Transverse colon (tissue), 4 donors: ENCODE measurements around the gene RINL. TPM values are rescaled to one million over a fixed set of nuclear protein-coding genes. Genes with fewer than 3 reads are reported as not detected.
"Not testable (repeated sequence)": the region's sequence is repeated elsewhere in the genome, so short reads cannot be mapped to it uniquely, and the experiment has no call there.

Experiments
- DNase-seq: peaks from one replicate; pipeline ENCODE4 v3.0.0-alpha.2; 2019
- H3K27ac ChIP-seq, 4 donors: fragments of 200-600 bp; sonication (generic); 2 replicates each; pipeline ENCODE4 v1.5.1; 2016 to 2018; ENCODE audit warnings: inconsistent platforms in 4 of 4
- H3K27me3 ChIP-seq: fragments of 200-600 bp; sonication (generic); 2 replicates; pipeline ENCODE4 v1.5.1; 2017; ENCODE audit warnings: inconsistent platforms
- H3K36me3 ChIP-seq, 4 donors: fragments of 200-600 bp; sonication (generic); 2 replicates each; pipeline ENCODE4 v1.5.1; 2017 to 2019; ENCODE audit warnings: inconsistent platforms in 4 of 4
- H3K4me1 ChIP-seq, 4 donors: fragments of 200-600 bp; sonication (generic); 2 replicates each; pipeline ENCODE4 v1.5.1; 2017 to 2020; ENCODE audit warnings: inconsistent platforms in 4 of 4
- H3K4me3 ChIP-seq, 4 donors: fragments of 200-600 bp; sonication (generic); 1 replicate in 1 of 4; 2 replicates in 3 of 4; pipeline versions ENCODE4 v1.5.1 to v1.6.1; 2017 to 2019; ENCODE audit warnings: inconsistent platforms in 4 of 4
- H3K9me3 ChIP-seq, 2 donors: fragments of 200-600 bp; sonication (generic); 2 replicates each; pipeline ENCODE4 v1.5.1; 2017 to 2019; ENCODE audit warnings: inconsistent platforms in 2 of 2
- EP300 ChIP-seq: sonication (generic); formaldehyde crosslinking; IDR thresholded peaks from one replicate; pipeline ENCODE4 v1.6.1; 2017; ENCODE audit warnings: antibody characterized with exemption, low read depth
- POLR2A ChIP-seq: fragments of 450-650 bp; IDR thresholded peaks from one replicate; pipeline ENCODE4 v1.6.1; 2016; ENCODE audit warnings: antibody characterized with exemption, mild to moderate bottlenecking, moderate library complexity
- POLR2AphosphoS5 ChIP-seq, 3 donors: sonication (generic); formaldehyde crosslinking; IDR thresholded peaks; one replicate each; pipeline ENCODE4 v1.6.1; 2016; ENCODE audit warnings: antibody characterized with exemption in 3 of 3
- WGBS, 2 donors: methylation state at CpG; one replicate each; pipeline ENCODE4 v1.1.5; 2018; ENCODE audit warnings: low coverage in 1 of 2; 5-methylcytosine and 5-hydroxymethylcytosine counted together
- in situ Hi-C, 4 donors: fragments of 200-750 bp; cut with MboI; loops; one replicate each; pipeline versions ENCODE4 v1.15.0 to v1.15.1; 2017; ENCODE audit warnings: low sequenced_read_pairs in 3 of 4, low pct_ligation_motif_present in 1 of 4, low pct_unique_long_range_greater_than_20kb in 1 of 4
- intact Hi-C: fragments of 100-400 bp; cut with DNase I; formaldehyde crosslinking; loops from one replicate; pipeline ENCODE4 v1.15.1; 2023; ENCODE audit warnings: low total_unique reads
- total RNA-seq, 4 donors: library from RNA; depleted of rRNA; stranded (reverse); fragments of >200 nt; gene quantifications; one replicate each; pipeline ENCODE4 v1.1.0, GENCODE V29; 2016
- TF ChIP-seq, protein P1 (sequence below), 5 experiments: fragments of 200-600 bp in 3 of 5; fragments of 450-650 bp in 2 of 5; sonication (generic) in 3 of 5; IDR thresholded peaks; 1 replicate in 2 of 5; 2 replicates in 3 of 5; pipeline ENCODE4 v1.5.1; 2016 to 2017; ENCODE audit warnings: antibody characterized with exemption in 5 of 5, inconsistent platforms in 3 of 5, mild to moderate bottlenecking in 2 of 5, moderate library complexity in 1 of 5

The RINL gene
- total RNA-seq, 4 donors from 2014 or later: 1.8 to 7.0 (median 3.6) TPM

DNA sequence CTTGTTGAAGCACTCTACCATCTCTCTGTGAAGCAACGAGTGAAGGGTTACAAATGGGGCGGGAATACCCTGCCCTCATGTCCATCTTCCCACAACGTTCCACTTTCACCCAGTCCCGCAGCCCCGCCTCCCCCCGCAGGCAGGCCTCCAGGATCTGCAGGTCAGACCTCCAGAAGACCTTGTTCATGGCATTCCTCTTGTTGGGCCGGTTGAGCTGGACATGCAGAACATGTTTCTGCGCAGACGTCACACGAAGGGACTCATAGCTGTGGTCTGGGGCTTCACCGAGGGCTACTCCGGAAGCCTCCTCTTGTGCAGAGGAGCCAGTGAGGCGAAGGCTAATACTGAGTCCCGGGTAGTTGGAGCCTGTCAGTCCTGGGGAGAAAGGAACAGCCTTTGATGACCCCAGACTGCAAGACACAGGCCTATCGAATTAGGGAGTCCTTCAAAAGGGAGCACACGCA is 46.9 kb downstream of the RINL start:
- DNase-seq: peak; percentile 84
- no peaks in the 10 kb centered on the region for H3K27me3 ChIP-seq
- peaks cover 27 to 61% (median 32%) of the 10 kb centered on the region in 4 donors for H3K4me1 ChIP-seq
- peaks cover 0 to 13% (median 7%) of the 10 kb centered on the region in 4 donors for H3K36me3 ChIP-seq
- H3K27ac ChIP-seq: peak overlapping the region; percentile 95 to 99 (median 96)
- intact Hi-C loops (loop anchor here (1.0 to 10.0 kb wide), 2 partner anchors 21 to 176 kb away; no protein-coding TSS in a partner anchor), in situ Hi-C loops (no loop called here)
- WGBS, 2 donors: 1% methylated on average over 16 of the region's 16 CpGs; no CpG with 5 or more reads in 1 of the 2 donors
- no peaks in the 10 kb centered on the region for H3K9me3 ChIP-seq
- H3K4me3 ChIP-seq: peak overlapping the region; percentile 56 to 78 (median 69)
- TF ChIP-seq POLR2A (no peak), POLR2AphosphoS5 (IDR thresholded peaks at IDR 0.05) (peak in 2 of 3 donors; percentile 24 to 41)

DNA sequence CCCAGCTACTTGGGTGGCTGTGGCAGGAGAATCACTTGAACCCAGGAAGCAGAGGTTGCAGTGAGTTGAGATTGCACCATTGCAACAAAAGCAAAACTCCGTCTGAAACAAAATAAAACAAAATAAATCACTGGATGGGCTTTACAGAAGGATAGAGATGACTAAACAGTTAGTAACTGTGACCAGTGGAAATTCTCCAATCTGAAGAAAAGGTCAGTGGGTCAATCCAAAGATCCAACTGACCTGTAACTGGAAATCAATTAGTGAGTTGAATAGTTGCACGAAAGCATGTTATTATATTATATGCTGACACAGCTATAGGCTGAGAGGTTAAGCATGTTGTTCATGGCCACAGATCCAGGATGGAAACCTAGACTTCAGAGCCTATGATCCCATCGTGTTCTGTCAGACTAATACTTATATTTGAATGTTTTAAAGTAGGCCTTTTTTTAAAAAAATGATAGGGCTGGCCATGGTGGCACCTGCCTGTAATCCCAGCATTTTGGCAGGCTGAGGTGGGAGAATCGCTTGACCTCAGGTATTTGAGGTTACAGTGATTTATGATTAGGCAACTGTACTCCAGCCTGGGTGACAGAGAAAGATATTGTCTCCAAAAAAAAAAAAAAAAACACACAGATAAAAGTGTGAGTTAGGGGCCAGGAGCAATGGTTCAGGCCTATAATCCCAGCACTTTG is 47.9 kb downstream of the RINL start:
- TF ChIP-seq POLR2A: no peak
- no peak for TF ChIP-seq EP300
- TF ChIP-seq POLR2AphosphoS5 (IDR thresholded peaks at IDR 0.05): no peak
- TF ChIP-seq, protein P1, sequence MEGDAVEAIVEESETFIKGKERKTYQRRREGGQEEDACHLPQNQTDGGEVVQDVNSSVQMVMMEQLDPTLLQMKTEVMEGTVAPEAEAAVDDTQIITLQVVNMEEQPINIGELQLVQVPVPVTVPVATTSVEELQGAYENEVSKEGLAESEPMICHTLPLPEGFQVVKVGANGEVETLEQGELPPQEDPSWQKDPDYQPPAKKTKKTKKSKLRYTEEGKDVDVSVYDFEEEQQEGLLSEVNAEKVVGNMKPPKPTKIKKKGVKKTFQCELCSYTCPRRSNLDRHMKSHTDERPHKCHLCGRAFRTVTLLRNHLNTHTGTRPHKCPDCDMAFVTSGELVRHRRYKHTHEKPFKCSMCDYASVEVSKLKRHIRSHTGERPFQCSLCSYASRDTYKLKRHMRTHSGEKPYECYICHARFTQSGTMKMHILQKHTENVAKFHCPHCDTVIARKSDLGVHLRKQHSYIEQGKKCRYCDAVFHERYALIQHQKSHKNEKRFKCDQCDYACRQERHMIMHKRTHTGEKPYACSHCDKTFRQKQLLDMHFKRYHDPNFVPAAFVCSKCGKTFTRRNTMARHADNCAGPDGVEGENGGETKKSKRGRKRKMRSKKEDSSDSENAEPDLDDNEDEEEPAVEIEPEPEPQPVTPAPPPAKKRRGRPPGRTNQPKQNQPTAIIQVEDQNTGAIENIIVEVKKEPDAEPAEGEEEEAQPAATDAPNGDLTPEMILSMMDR (IDR thresholded peaks at IDR 0.05): no peak
- H3K4me3 ChIP-seq: peak overlapping the region in 2 of 4 donors; percentile 66 to 72
- H3K27me3 ChIP-seq: no peaks in the 10 kb centered on the region
- H3K36me3 ChIP-seq: peaks cover 0 to 13% (median 3%) of the 10 kb centered on the region in 4 donors
- 58 to 62% methylated on average over 2 to 4 of the region's 4 CpGs for WGBS, 2 donors
- in situ Hi-C loops (no loop called here), intact Hi-C loops (loop anchor here (10.0 kb wide), 1 partner anchor 175 kb away; no protein-coding TSS in a partner anchor)
- peaks cover 27 to 66% (median 32%) of the 10 kb centered on the region in 4 donors for H3K4me1 ChIP-seq
- H3K27ac ChIP-seq: peak overlapping the region; percentile 95 to 99 (median 96)
- DNase-seq: no peak
- H3K9me3 ChIP-seq: no peaks in the 10 kb centered on the region

DNA sequence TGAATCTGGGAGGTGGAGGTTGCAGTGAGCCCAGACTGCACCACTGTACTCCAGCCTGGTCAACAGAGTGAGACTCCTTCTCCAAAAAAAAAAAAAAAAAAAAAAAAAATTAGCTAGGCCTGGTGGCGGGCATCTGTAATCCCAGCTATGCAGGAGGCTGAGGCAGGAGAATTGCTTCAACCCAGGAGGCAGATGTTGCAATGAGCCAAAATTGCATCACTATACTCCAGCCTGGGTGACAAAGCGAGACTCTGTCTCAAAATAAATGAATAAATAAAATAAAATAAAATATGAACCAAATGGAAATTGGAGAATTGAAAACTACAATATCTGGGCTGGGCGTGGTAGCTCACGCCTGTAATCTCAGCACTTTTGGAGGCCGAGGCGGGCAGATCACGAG is 48.9 kb downstream of the RINL start:
- H3K4me3 ChIP-seq, H3K27me3 ChIP-seq, in situ Hi-C loops, DNase-seq, H3K9me3 ChIP-seq, H3K27ac ChIP-seq, intact Hi-C loops: not testable (repeated sequence)
- Histone ChIP-seq H3K4me1 (peaks cover 27 to 66% (median 32%) of the 10 kb centered on the region in 4 donors), H3K36me3 (peaks cover 0 to 13% (median 3%) of the 10 kb centered on the region in 4 donors)
- WGBS, 2 donors: 94 to 96% methylated on average over 6 to 7 of the region's 7 CpGs

DNA sequence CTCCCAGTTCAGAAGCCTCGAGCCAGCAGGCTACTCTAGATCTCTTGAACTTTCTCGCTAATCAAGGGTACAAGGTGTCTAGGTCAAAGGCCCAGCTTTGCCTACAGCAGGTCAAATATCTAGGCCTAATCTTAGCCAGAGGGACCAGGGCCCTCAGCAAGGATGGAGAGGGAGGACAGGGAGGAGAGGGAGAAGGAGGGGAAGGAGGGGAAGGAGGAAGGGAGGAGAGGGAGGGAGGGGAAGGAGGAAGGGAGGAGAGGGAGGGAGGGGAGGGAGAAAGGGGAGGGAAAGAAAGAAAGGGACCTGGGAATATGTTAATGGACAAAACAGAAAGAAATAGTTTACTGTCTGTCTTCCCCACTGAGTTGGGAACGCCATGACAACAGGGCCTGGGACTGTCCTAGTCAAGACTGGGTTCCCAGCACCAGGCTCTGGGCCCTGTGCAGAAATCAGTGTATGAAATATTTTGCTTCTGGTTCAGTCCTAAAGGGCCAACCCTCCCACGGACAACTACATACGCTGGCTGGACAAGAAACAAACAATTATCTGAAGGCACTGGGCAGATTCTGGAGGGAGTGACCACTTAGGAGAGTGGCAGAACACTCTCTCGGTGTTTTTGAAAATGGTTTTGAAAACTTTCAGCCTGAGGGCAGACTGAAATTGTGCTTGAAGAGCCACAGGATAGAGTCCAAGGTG is 51.1 kb downstream of the RINL start:
- in situ Hi-C loops (no loop called here), intact Hi-C loops (no loop called here)
- Histone ChIP-seq H3K36me3 (peaks cover 0 to 13% (median 4%) of the 10 kb centered on the region in 4 donors), H3K9me3 (no peaks in the 10 kb centered on the region), H3K4me1 (peaks cover 15 to 49% (median 24%) of the 10 kb centered on the region in 4 donors), H3K4me3 (no peak overlapping the region), H3K27ac (no peak overlapping the region), H3K27me3 (no peaks in the 10 kb centered on the region)
- DNase-seq: no peak
- TF ChIP-seq, protein P1 (IDR thresholded peaks at IDR 0.05): no peak
- TF ChIP-seq EP300 (no peak), POLR2AphosphoS5 (IDR thresholded peaks at IDR 0.05) (no peak), POLR2A (no peak)
- 62 to 71% methylated on average over 2 to 6 of the region's 6 CpGs for WGBS, 2 donors

DNA sequence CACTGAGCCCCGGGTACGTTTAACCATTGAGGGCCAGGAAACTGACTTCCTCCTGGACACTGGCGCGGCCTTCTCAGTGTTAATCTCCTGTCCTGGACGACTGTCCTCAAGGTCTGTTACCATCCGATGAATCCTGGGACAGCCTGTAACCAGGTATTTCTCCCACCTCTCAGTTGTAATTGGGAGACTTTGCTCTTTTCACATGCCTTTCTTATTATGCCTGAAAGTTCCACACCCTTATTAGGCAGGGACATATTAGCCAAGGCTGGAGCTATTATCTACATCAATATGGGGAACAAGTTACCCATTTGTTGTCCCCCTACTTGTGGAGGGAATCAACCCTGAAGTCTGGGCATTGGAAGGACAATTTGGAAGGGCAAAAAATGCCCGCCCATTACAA is 52.1 kb downstream of the RINL start:
- WGBS, 2 donors: 87% methylated on average over 7 of the region's 7 CpGs; no CpG with 5 or more reads in 1 of the 2 donors
- H3K27ac ChIP-seq, DNase-seq, H3K27me3 ChIP-seq, intact Hi-C loops, in situ Hi-C loops, H3K9me3 ChIP-seq, H3K4me3 ChIP-seq: not testable (repeated sequence)
- H3K36me3 ChIP-seq: peaks cover 0 to 13% (median 4%) of the 10 kb centered on the region in 4 donors
- H3K4me1 ChIP-seq: peaks cover 19 to 55% (median 25%) of the 10 kb centered on the region in 4 donors

DNA sequence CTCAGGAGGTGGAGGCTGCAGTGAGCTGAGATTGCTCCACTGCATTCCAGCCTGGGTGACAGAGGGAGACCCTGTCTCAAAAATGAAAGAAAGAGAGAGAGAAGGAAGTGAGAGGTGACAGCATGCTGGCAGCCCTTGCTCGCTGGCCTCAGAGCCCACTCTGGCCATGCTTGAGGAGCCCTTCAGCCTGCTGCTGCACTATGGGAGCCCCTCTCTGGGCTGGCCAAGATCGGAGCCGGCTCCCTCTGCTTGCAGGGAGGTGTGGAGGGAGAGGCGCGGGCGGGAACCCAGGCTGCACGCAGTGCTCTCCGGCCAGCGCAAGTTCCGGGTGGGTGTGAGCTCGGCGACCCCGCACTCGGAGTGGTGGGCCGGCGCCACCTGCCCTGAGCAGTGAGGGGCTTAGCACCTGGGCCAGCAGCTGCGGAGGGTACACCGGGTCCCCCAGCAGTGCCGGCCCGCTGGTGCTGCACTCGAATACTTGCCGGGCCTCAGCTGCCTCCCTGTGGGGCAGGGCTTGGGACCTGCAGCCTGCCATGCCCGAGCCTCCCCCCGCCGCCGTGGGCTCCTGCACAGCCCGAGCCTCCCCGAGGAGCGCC is 56.7 kb downstream of the RINL start:
- intact Hi-C loops, H3K27me3 ChIP-seq, in situ Hi-C loops, DNase-seq, H3K9me3 ChIP-seq: not testable (repeated sequence)
- WGBS, 2 donors: 80 to 98% methylated on average over 2 to 20 of the region's 29 CpGs
- H3K4me1 ChIP-seq: peaks cover 4 to 54% (median 32%) of the 10 kb centered on the region in 4 donors
- peaks cover 0 to 11% (median 6%) of the 10 kb centered on the region in 4 donors for H3K36me3 ChIP-seq
- H3K27ac ChIP-seq: peak overlapping the region; percentile 85 to 94 (median 88)
- peak overlapping the region in 1 of 4 donors; percentile 4 for H3K4me3 ChIP-seq
